Keratinocyte (primary cell): Measurements from ENCODE around the gene MSI2.

Experiments
- EZH2 ChIP-seq: IDR thresholded peaks from one replicate; pipeline ENCODE4 v1.6.1; 2012; ENCODE audit warnings: inconsistent platforms, mild to moderate bottlenecking, low read length, moderate library complexity
- TF ChIP-seq, protein P1 (sequence below), 3 experiments: IDR thresholded peaks in 1 of 3; conservative IDR thresholded peaks in 1 of 3; optimal IDR thresholded peaks in 1 of 3; 2 replicates in 2 of 3; 3 replicates in 1 of 3; pipeline versions ENCODE3 to v1.5.1; 2011; ENCODE audit warnings: low read length in 3 of 3, mild to moderate bottlenecking in 3 of 3, moderate library complexity in 2 of 3, control low read depth in 1 of 3, inconsistent platforms in 1 of 3; ENCODE audit not compliant: insufficient read depth in 2 of 3; ENCODE audit errors: extremely low read depth in 1 of 3

DNA sequence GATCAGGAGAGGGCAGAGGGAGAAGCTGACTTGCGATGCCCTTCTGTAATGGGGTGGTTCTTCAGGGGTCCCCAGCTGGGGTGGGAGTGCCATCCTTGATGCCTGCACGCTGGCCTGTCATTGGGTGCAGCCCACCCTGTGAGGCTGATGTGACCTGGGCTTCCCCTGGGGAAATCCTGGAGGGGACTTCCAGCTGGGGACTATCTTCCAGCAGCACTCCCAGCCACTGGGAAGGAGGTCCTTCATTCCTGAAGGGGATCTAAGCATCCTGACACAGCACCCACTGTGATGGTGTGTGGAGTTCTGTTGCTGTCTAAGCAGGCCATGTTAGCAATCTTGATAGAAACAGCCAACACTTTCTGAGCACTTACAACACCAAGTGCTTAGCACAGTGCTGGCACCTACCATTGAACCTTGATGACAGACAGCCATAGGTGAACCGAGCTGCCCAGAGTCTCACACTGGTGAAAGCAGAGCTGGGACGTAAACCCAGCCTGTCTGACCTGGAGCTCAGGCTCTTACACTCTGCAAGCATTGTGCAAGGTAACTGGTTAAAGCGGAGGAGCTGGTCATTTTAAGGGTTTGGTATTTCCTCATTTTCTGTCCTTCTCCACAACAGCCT is 277.5 kb downstream of the MSI2 start:
- TF ChIP-seq, protein P1, sequence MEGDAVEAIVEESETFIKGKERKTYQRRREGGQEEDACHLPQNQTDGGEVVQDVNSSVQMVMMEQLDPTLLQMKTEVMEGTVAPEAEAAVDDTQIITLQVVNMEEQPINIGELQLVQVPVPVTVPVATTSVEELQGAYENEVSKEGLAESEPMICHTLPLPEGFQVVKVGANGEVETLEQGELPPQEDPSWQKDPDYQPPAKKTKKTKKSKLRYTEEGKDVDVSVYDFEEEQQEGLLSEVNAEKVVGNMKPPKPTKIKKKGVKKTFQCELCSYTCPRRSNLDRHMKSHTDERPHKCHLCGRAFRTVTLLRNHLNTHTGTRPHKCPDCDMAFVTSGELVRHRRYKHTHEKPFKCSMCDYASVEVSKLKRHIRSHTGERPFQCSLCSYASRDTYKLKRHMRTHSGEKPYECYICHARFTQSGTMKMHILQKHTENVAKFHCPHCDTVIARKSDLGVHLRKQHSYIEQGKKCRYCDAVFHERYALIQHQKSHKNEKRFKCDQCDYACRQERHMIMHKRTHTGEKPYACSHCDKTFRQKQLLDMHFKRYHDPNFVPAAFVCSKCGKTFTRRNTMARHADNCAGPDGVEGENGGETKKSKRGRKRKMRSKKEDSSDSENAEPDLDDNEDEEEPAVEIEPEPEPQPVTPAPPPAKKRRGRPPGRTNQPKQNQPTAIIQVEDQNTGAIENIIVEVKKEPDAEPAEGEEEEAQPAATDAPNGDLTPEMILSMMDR (optimal IDR thresholded peaks at IDR 0.05 in 1 of 3, IDR thresholded peaks at IDR 0.05 in 1 of 3, conservative IDR thresholded peaks at IDR 0.05 in 1 of 3; ENCODE audit: extremely low read depth in 1 of 3, insufficient read depth in 2 of 3, low read length in 3 of 3), result no peak
- no peak for TF ChIP-seq EZH2
